HepG2 (cell line): ENCODE data around the gene TFAP2A. TPM values are rescaled to one million over a fixed set of nuclear protein-coding genes. Genes with fewer than 3 reads are reported as not detected.

Source experiments
- ATF7-NPFF ChIP-seq: sonication (generic); formaldehyde crosslinking; IDR thresholded peaks from 2 replicates; pipeline ENCODE4 v1.8.1; 2023; ENCODE audit warnings: mild to moderate bottlenecking, low read depth, missing genetic modification reagents, moderate library complexity
- FOXA1 ChIP-seq, 2 experiments: fragments of 450-650 bp in 1 of 2; sonication (generic) in 1 of 2; formaldehyde crosslinking in 1 of 2; IDR thresholded peaks; 2 replicates each; pipeline versions ENCODE4 v1.4.0 to v1.6.1; 2016 to 2020; ENCODE audit warnings: missing genetic modification reagents in 1 of 2
- FOXA3 ChIP-seq: IDR thresholded peaks from 2 replicates; pipeline ENCODE4 v1.6.1; 2016; ENCODE audit warnings: missing genetic modification reagents, missing compliant biosample characterization
- NFATC3 ChIP-seq: sonication (generic); formaldehyde crosslinking; IDR thresholded peaks from 2 replicates; pipeline ENCODE4 v1.5.1; 2020; ENCODE audit warnings: mild to moderate bottlenecking, missing genetic modification reagents
- NR2F1 ChIP-seq, 2 experiments: fragments of 450-650 bp in 1 of 2; formaldehyde crosslinking in 1 of 2; IDR thresholded peaks; 2 replicates each; pipeline versions ENCODE4 v1.5.0 to v1.6.1; 2016 to 2020; ENCODE audit warnings: mild to moderate bottlenecking in 1 of 2, missing compliant biosample characterization in 1 of 2, missing genetic modification reagents in 1 of 2, moderate library complexity in 1 of 2
- RBFOX2 ChIP-seq: fragments of 200-400 bp; formaldehyde crosslinking; IDR thresholded peaks from 2 replicates; pipeline ENCODE4 v1.6.1; 2017; ENCODE audit warnings: low read depth, mild to moderate bottlenecking, low read length
- SMAD3 ChIP-seq: sonication (generic); formaldehyde crosslinking; IDR thresholded peaks from 2 replicates; pipeline ENCODE4 v1.4.0; 2020; ENCODE audit warnings: missing genetic modification reagents
- TBX2 ChIP-seq: sonication (generic); formaldehyde crosslinking; IDR thresholded peaks from 2 replicates; pipeline ENCODE4 v1.5.0; 2020; ENCODE audit warnings: missing genetic modification reagents, mild to moderate bottlenecking, borderline replicate concordance
- TMF1 ChIP-seq: sonication (generic); formaldehyde crosslinking; IDR thresholded peaks from 2 replicates; pipeline ENCODE4 v1.8.1; 2022; ENCODE audit warnings: low read depth, missing genetic modification reagents
- U2AF1 ChIP-seq: fragments of 200-400 bp; formaldehyde crosslinking; optimal IDR thresholded peaks from 2 replicates; pipeline ENCODE3; 2017; ENCODE audit warnings: mild to moderate bottlenecking, low read depth, low read length
- ZNF430 ChIP-seq: sonication (generic); formaldehyde crosslinking; IDR thresholded peaks from 2 replicates; pipeline ENCODE4 v1.9.0; 2021; ENCODE audit warnings: mild to moderate bottlenecking, missing genetic modification reagents
- ZNF556 ChIP-seq: sonication (generic); formaldehyde crosslinking; IDR thresholded peaks from 2 replicates; pipeline ENCODE4 v1.4.0; 2020; ENCODE audit warnings: mild to moderate bottlenecking, missing genetic modification reagents, borderline replicate concordance
- ZNF749 ChIP-seq: sonication (generic); formaldehyde crosslinking; IDR thresholded peaks from 2 replicates; pipeline ENCODE4 v1.8.0; 2022; ENCODE audit warnings: mild to moderate bottlenecking, missing genetic modification reagents, moderate library complexity, borderline replicate concordance
- polyA plus RNA-seq, 8 experiments: library from polyadenylated mRNA; depleted of rRNA in 3 of 8; stranded (reverse) in 7 of 8; unstranded in 1 of 8; fragments of >200 nt; fragmentation: Illumina TruSeq in 4 of 8; extraction: Trizol in 4 of 8; gene quantifications; 2 replicates each; pipeline versions ENCODE4 v1.2.1 to v1.2.3, GENCODE V29; 2011 to 2016; ENCODE audit warnings: low read depth in 4 of 8, missing spikeins in 1 of 8, mixed read lengths in 1 of 8; ENCODE audit not compliant: insufficient read depth in 1 of 8
- total RNA-seq, 5 experiments: library from RNA; depleted of rRNA; stranded (reverse); fragments of >200 nt; fragmentation: Illumina TruSeq; extraction: Trizol; gene quantifications; 2 replicates each; pipeline ENCODE4 v1.2.3, GENCODE V29; 2016; ENCODE audit warnings: low read depth in 1 of 5
- TF ChIP-seq, protein P1 (sequence below): sonication (generic); formaldehyde crosslinking; IDR thresholded peaks from 2 replicates; pipeline ENCODE4 v1.8.1; 2023; ENCODE audit warnings: mild to moderate bottlenecking, moderate library complexity, missing genetic modification reagents
- TF ChIP-seq, protein P2 (sequence below): sonication (generic); formaldehyde crosslinking; IDR thresholded peaks from 2 replicates; pipeline ENCODE4 v1.4.0; 2020; ENCODE audit warnings: missing genetic modification reagents, borderline replicate concordance
- TF ChIP-seq, protein P3 (sequence below): IDR thresholded peaks from 2 replicates; pipeline ENCODE4 v1.6.1; 2016
- TF ChIP-seq, protein P4 (sequence below): sonication (generic); formaldehyde crosslinking; IDR thresholded peaks from 2 replicates; pipeline ENCODE4 v1.8.1; 2023; ENCODE audit warnings: mild to moderate bottlenecking, inconsistent platforms, moderate library complexity, missing genetic modification reagents, borderline replicate concordance

Gene TFAP2A
- total and polyA plus RNA-seq, 2 of the 13 experiments (the other 11 are each of a cell fraction or from before 2014, with no cell fraction given), result not detected

DNA sequence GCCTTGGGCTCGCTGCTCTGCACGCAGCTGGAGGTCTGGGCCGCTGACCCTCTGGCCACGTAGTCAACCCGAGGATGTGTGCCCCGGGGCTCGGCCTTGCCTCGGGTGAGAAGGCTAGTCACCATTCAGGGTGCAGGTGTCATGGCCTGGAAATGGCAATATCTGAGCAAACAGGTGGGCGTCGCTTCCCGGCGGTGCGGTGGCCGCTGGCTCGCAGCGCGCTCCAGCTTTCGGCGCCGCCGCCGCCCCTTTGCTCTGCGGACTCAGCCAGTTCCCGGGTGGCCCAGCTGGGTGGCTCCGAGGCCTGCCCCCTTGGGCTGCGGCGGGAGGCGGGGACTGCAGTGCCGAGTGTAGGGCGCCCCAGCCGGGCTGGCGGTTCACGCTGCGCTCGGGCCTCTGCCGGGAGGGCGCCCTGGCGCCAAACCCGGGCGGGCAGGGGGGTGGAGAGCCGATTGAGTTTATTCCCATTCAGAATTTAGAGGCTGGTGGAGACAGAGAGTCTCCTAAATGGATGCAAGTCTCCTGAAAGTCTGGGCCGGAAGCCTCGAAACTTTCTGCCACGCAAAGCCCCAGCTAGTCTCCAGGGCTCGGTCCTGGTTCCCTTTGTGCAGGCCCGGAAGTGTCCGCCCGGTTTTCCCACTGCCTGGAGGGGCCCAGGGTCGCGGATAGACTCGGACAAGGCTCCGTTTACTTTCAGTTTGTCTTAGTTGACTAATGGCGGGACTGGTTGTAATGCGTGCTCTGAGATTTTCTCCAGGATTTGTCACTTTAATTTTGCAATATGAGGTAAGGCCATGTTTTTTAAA, 11.3 kb upstream of the TFAP2A start (continued):
- TF ChIP-seq NFATC3 (CRISPR knock-in tag) (no peak), FOXA3 (CRISPR knock-in tag) (no peak), TBX2 (CRISPR knock-in tag) (peak; percentile 50; the same call in 1 of the 2 replicates), TMF1 (CRISPR knock-in tag) (peak; percentile 28; the same call in 1 of the 2 replicates), ZNF749 (CRISPR knock-in tag) (peak; percentile 69; the same call in 1 of the 2 replicates), ZNF430 (CRISPR knock-in tag) (peak; percentile 51; the same call in 1 of the 2 replicates), SMAD3 (no peak), ATF7-NPFF (CRISPR knock-in tag) (no peak), FOXA1 (IDR thresholded peaks at IDR 0.05) (no peak), FOXA1 (CRISPR knock-in tag; IDR thresholded peaks at IDR 0.05) (no peak), ZNF556 (CRISPR knock-in tag) (0 out of 2 replicates have a peak, but pooled peaks have one; percentile 22), RBFOX2 (peak; percentile 53), NR2F1 (CRISPR knock-in tag; IDR thresholded peaks at IDR 0.05) (no peak), U2AF1 (no peak)
- TF ChIP-seq, protein P1, sequence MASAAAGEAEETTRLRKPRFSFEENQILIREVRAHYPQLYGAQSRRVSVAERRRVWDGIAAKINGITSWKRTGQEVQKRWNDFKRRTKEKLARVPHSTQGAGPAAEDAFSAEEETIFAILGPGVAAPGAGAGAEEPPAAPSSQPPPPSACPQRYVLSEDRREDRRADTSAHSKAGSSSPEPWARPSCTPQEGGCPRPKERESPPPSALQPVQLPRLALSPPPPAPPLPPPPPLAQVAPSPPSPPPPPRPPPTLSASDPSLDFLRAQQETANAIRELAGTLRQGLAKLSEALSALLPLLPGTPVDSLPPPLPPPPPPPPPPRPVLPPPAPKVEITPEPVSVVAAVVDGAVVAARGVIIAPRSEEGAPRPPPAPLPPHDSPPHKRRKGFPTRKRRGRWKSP (CRISPR knock-in tag), result peak; percentile 76
- TF ChIP-seq, protein P2, sequence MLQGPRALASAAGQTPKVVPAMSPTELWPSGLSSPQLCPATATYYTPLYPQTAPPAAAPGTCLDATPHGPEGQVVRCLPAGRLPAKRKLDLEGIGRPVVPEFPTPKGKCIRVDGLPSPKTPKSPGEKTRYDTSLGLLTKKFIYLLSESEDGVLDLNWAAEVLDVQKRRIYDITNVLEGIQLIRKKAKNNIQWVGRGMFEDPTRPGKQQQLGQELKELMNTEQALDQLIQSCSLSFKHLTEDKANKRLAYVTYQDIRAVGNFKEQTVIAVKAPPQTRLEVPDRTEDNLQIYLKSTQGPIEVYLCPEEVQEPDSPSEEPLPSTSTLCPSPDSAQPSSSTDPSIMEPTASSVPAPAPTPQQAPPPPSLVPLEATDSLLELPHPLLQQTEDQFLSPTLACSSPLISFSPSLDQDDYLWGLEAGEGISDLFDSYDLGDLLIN (CRISPR knock-in tag), result no peak
- TF ChIP-seq, protein P3, sequence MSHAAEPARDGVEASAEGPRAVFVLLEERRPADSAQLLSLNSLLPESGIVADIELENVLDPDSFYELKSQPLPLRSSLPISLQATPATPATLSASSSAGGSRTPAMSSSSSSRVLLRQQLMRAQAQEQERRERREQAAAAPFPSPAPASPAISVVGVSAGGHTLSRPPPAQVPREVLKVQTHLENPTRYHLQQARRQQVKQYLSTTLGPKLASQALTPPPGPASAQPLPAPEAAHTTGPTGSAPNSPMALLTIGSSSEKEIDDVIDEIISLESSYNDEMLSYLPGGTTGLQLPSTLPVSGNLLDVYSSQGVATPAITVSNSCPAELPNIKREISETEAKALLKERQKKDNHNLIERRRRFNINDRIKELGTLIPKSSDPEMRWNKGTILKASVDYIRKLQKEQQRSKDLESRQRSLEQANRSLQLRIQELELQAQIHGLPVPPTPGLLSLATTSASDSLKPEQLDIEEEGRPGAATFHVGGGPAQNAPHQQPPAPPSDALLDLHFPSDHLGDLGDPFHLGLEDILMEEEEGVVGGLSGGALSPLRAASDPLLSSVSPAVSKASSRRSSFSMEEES (CRISPR knock-in tag), result no peak
- TF ChIP-seq, protein P4, sequence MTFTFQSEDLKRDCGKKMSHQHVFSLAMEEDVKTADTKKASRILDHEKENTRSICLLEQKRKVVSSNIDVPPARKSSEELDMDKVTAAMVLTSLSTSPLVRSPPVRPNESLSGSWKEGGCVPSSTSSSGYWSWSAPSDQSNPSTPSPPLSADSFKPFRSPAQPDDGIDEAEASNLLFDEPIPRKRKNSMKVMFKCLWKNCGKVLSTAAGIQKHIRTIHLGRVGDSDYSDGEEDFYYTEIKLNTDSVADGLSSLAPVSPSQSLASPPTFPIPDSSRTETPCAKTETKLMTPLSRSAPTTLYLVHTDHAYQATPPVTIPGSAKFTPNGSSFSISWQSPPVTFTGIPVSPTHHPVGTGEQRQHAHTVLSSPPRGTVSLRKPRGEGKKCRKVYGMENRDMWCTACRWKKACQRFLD (CRISPR knock-in tag), result no peak
